Endodermal cell (in vitro differentiated cells): ENCODE measurements around the gene SIT1. TPM values are rescaled to one million over a fixed set of nuclear protein-coding genes. Genes with fewer than 3 reads are reported as not detected.
"Not testable (repeated sequence)": the region's sequence is repeated elsewhere in the genome, so short reads cannot be mapped to it uniquely, and the experiment has no call there.

Source experiments
- DNase-seq: peaks from one replicate; pipeline ENCODE4 v3.0.0-alpha.2; 2017
- H3K27ac ChIP-seq: 2 replicates; pipeline ENCODE4 v1.5.1; 2013; ENCODE audit warnings: mild to moderate bottlenecking, low read depth, low read length, moderate library complexity
- H3K27me3 ChIP-seq: 2 replicates; pipeline ENCODE4 v1.6.1; 2013; ENCODE audit warnings: mild to moderate bottlenecking, low read length, moderate library complexity; ENCODE audit not compliant: insufficient read depth, control insufficient read depth, poor library complexity, severe bottlenecking
- H3K36me3 ChIP-seq: 2 replicates; pipeline ENCODE4 v1.7.0; 2013; ENCODE audit warnings: mild to moderate bottlenecking, low read length, moderate library complexity; ENCODE audit not compliant: control insufficient read depth, insufficient read depth
- H3K4me1 ChIP-seq: one replicate; pipeline ENCODE4 v1.7.0; 2013; ENCODE audit warnings: low read length; ENCODE audit not compliant: control insufficient read depth, insufficient read depth
- H3K4me3 ChIP-seq: 2 replicates; pipeline ENCODE4 v1.5.1; 2013; ENCODE audit warnings: mild to moderate bottlenecking, low read length, moderate library complexity
- H3K9ac ChIP-seq: 2 replicates; pipeline ENCODE4 v1.6.1; 2013; ENCODE audit warnings: mild to moderate bottlenecking, low read length, moderate library complexity; ENCODE audit not compliant: poor library complexity, severe bottlenecking; ENCODE audit errors: extremely low read depth
- H3K9me3 ChIP-seq: 2 replicates; pipeline ENCODE4 v1.6.1; 2013; ENCODE audit warnings: mild to moderate bottlenecking, low read length, moderate library complexity; ENCODE audit not compliant: control insufficient read depth
- H3K27ac Mint-ChIP-seq: 2 replicates; pipeline ENCODE4 v1.8.0; 2020; ENCODE audit warnings: mixed read lengths
- H3K27me3 Mint-ChIP-seq: 2 replicates; pipeline ENCODE4 v1.8.0; 2021; ENCODE audit warnings: mild to moderate bottlenecking, mixed read lengths; ENCODE audit not compliant: insufficient read depth
- H3K36me3 Mint-ChIP-seq: 2 replicates; pipeline ENCODE4 v1.8.0; 2020; ENCODE audit warnings: low read depth, mixed read lengths
- H3K4me1 Mint-ChIP-seq: 2 replicates; pipeline ENCODE4 v1.8.0; 2020; ENCODE audit warnings: mixed read lengths
- H3K4me3 Mint-ChIP-seq: 2 replicates; pipeline ENCODE4 v1.8.0; 2020; ENCODE audit warnings: mild to moderate bottlenecking, moderate library complexity, mixed read lengths
- H3K9me3 Mint-ChIP-seq: 2 replicates; pipeline ENCODE4 v1.8.0; 2020; ENCODE audit warnings: mild to moderate bottlenecking, mixed read lengths
- CTCF ChIP-seq: fragments of 200-600 bp; sonication (generic); conservative IDR thresholded peaks from 2 replicates; pipeline ENCODE4 v1.5.0; 2021; ENCODE audit warnings: antibody characterized with exemption, mild to moderate bottlenecking
- WGBS, 2 experiments: methylation state at CpG; one replicate each; pipeline versions ENCODE4 v1.1.5 to v1.1.7; 2013; ENCODE audit warnings: missing lambda C conversion rate in 2 of 2, mixed read lengths in 1 of 2; ENCODE audit not compliant: insufficient coverage in 1 of 2, insufficient read length in 1 of 2; 5-methylcytosine and 5-hydroxymethylcytosine counted together
- total RNA-seq, 2 donors: library from RNA; stranded (reverse); fragmentation: NEBNext Ultra II Directional in 1 of 2; extraction: Animal tissue kit (Norgen Biotek cat#: 25700) in 1 of 2; gene quantifications; 2 replicates in 1 of 2; 3 replicates in 1 of 2; pipeline ENCODE4 v1.2.1, GENCODE V29; 2021

SIT1 gene
- total RNA-seq, 2 donors from 2014 or later, result 0.22 TPM; not detected in 1

- Mint-ChIP-seq H3K27me3 (peaks cover 65% of the 10 kb centered on the region), H3K27ac (no peak overlapping the region), H3K4me1 (peaks cover 12% of the 10 kb centered on the region), H3K9me3 (no peaks in the 10 kb centered on the region), H3K36me3 (no peaks in the 10 kb centered on the region), H3K4me3 (peak overlapping the region; percentile 58)
- DNase-seq, result peak; percentile 76
- Histone ChIP-seq H3K36me3 (no peaks in the 10 kb centered on the region), H3K4me1 (no peaks in the 10 kb centered on the region), H3K27me3 (peaks cover 45% of the 10 kb centered on the region), H3K4me3 (peak overlapping the region; percentile 68), H3K9me3 (no peaks in the 10 kb centered on the region), H3K9ac (no peak overlapping the region), H3K27ac (no peak overlapping the region)
- no peak for TF ChIP-seq CTCF
- WGBS, 2 experiments, result 14 to 24% methylated on average over 34 to 51 of the region's 51 CpGs
These were observed 33.9 kb downstream of the SIT1 start for GRCh38 chr9:35616681-35617459.

GRCh38 chr9:35615981-35616680, 34.6 kb downstream of the SIT1 start:
- H3K27me3 ChIP-seq, result peaks cover 45% of the 10 kb centered on the region
- TF ChIP-seq CTCF, result no peak

GRCh38 chr9:35612843-35613242, 37.9 kb downstream of the SIT1 start:
- peaks cover 12% of the 10 kb centered on the region for H3K4me1 Mint-ChIP-seq
- no peak for DNase-seq

More at GRCh38 chr9:35615981-35616680, 34.6 kb downstream of the SIT1 start:
- Mint-ChIP-seq H3K4me3 (peak overlapping the region; percentile 58), H3K27me3 (peaks cover 65% of the 10 kb centered on the region), H3K9me3 (no peaks in the 10 kb centered on the region), H3K4me1 (peaks cover 12% of the 10 kb centered on the region), H3K27ac (no peak overlapping the region), H3K36me3 (no peaks in the 10 kb centered on the region)
- Histone ChIP-seq H3K9ac (no peak overlapping the region), H3K4me3 (no peak overlapping the region), H3K27ac (no peak overlapping the region), H3K36me3 (no peaks in the 10 kb centered on the region), H3K4me1 (no peaks in the 10 kb centered on the region), H3K9me3 (no peaks in the 10 kb centered on the region)
- WGBS, 2 experiments, result 80 to 86% methylated on average over 15 to 17 of the region's 17 CpGs
- peak; percentile 63 for DNase-seq

GRCh38 chr9:35612066-35612465, 38.7 kb downstream of the SIT1 start:
- H3K9me3 ChIP-seq, H3K27ac Mint-ChIP-seq, DNase-seq, H3K4me1 ChIP-seq, H3K4me3 Mint-ChIP-seq, H3K9me3 Mint-ChIP-seq, H3K27ac ChIP-seq, H3K4me3 ChIP-seq, H3K9ac ChIP-seq: not testable (repeated sequence)
- Histone ChIP-seq H3K36me3 (peaks cover 14% of the 10 kb centered on the region), H3K27me3 (peaks cover 31% of the 10 kb centered on the region)
- WGBS, 2 experiments, result 90 to 92% methylated on average over 4 of the region's 4 CpGs
- peaks cover 15% of the 10 kb centered on the region for H3K36me3 Mint-ChIP-seq
- peaks cover 39% of the 10 kb centered on the region for H3K27me3 Mint-ChIP-seq
- H3K4me1 Mint-ChIP-seq, result peaks cover 12% of the 10 kb centered on the region

More at GRCh38 chr9:35612843-35613242, 37.9 kb downstream of the SIT1 start:
- H3K4me3 ChIP-seq, result no peak overlapping the region
- Mint-ChIP-seq H3K9me3 (no peaks in the 10 kb centered on the region), H3K27ac (no peak overlapping the region), H3K27me3 (peaks cover 47% of the 10 kb centered on the region), H3K36me3 (peaks cover 8% of the 10 kb centered on the region), H3K4me3 (no peak overlapping the region)
- H3K36me3 ChIP-seq, result peaks cover 8% of the 10 kb centered on the region
- WGBS, 2 experiments, result 93 to 100% methylated on average over 2 of the region's 2 CpGs
- H3K9me3 ChIP-seq, result no peaks in the 10 kb centered on the region
- no peak overlapping the region for H3K9ac ChIP-seq
- TF ChIP-seq CTCF, result no peak
- peaks cover 39% of the 10 kb centered on the region for H3K27me3 ChIP-seq
- no peaks in the 10 kb centered on the region for H3K4me1 ChIP-seq
- H3K27ac ChIP-seq, result no peak overlapping the region
